ENCODE results near the gene GIMAP8.

Gene GIMAP8

DNA sequence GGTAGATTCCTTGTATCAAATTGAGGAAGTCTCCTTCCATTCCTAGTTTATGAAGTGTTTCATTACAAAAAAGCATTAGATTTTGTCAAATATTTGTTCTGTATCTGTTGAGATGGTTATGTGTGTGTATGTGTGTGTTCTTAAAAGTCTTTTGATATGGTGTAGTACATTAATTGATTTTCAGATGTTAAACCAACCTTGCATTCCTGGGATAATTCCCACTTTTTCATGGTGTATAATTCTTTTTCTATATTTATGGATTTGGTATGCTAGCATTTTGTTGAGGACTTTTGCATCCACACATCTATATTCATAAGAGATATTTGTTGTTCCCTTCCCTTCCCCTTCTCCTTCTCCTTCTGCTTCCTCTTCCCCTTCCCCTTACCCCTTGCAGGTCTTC is 8.9 kb upstream of the GIMAP8 start:
- Histone ChIP-seq H3K4me1 (ENCODE audit: control insufficient read depth, insufficient read depth, low read length, unreplicated experiment) (no peaks in the 10 kb centered on the region), H3K79me2 (ENCODE audit: control insufficient read depth, insufficient read depth, low read length, unreplicated experiment) (no peaks in the 10 kb centered on the region), H3K27ac (ENCODE audit: low read depth, low read length) (no peak overlapping the region), H3K4me3 (ENCODE audit: low read depth, low read length) (no peak overlapping the region), H3K36me3 (ENCODE audit: insufficient read depth, low read length) (no peaks in the 10 kb centered on the region), H2AFZ (ENCODE audit: low read length, unreplicated experiment) (no peak overlapping the region), H3K27me3 (ENCODE audit: insufficient read depth, low read length) (peaks cover 5% of the 10 kb centered on the region; the same call in 1 of the 2 replicates)

DNA sequence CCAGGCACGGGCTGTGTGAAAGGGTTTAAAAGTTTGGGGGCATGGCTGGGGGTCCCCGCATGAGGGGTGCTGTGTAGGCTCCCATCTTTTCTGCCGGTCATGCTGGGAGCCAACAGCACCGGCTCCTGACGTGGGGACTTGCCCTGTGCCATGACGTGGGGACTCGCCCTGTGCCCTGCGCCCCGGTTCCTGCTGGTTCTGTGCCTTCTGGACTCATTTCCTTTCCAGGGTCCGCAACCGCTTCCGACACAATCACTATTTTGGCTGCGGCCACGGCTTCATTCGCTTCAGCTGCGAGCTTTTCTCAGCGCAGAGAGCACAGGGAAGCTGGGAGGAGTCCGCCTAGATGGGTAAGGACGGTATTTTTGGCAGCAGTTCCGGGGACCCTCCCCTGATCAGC is 7.6 kb upstream of the GIMAP8 start:
- no peak overlapping the region for H3K4me3 ChIP-seq (ENCODE audit: low read depth, low read length)
- H2AFZ ChIP-seq (ENCODE audit: low read length, unreplicated experiment), result no peak overlapping the region
- H3K27me3 ChIP-seq (ENCODE audit: insufficient read depth, low read length), result no peaks in the 10 kb centered on the region
- no peaks in the 10 kb centered on the region for H3K79me2 ChIP-seq (ENCODE audit: control insufficient read depth, insufficient read depth, low read length, unreplicated experiment)
- H3K36me3 ChIP-seq (ENCODE audit: insufficient read depth, low read length), result no peaks in the 10 kb centered on the region
- H3K27ac ChIP-seq (ENCODE audit: low read depth, low read length), result no peak overlapping the region
- H3K4me1 ChIP-seq (ENCODE audit: control insufficient read depth, insufficient read depth, low read length, unreplicated experiment), result no peaks in the 10 kb centered on the region

DNA sequence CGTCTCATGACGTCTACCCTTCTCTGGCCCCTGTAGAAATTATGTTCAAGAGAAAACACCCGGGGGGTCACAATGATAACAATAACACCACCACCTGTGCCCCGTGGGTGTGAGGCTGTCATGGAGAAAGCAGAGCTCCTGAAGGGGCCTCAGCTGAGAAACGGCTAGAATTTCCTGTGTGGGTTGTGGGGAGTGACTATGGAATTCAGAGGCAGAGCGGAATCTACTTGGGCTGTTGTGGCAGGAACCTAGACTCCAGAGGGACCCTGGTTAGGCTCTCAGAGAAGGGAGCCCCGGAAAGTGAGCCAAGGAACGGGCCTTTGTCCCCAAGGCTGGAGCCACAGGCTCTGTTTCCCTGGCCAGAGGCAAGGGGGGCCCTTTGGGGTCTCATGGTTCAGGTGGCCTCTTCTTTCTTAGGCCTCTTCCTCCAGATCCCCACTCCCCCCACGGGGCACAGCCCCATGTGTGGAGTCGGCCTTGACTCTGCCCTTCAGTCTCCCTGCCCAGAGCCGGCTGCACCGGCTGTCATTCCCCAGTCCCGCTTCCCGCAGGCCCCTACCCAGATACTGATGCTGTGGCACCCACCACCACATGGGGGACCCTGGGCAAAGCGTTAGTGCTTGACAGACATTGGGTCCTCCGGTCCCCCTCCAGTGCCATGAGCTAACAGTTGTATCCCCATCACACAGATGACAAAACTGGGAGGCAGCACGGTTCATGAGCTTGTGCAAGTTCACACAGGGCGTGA is 6.5 kb upstream of the GIMAP8 start:
- Histone ChIP-seq H3K79me2 (ENCODE audit: control insufficient read depth, insufficient read depth, low read length, unreplicated experiment) (no peaks in the 10 kb centered on the region), H3K36me3 (ENCODE audit: insufficient read depth, low read length) (no peaks in the 10 kb centered on the region), H2AFZ (ENCODE audit: low read length, unreplicated experiment) (no peak overlapping the region), H3K27me3 (ENCODE audit: insufficient read depth, low read length) (peaks cover 3% of the 10 kb centered on the region; the same call in 1 of the 2 replicates), H3K4me3 (ENCODE audit: low read depth, low read length) (no peak overlapping the region), H3K4me1 (ENCODE audit: control insufficient read depth, insufficient read depth, low read length, unreplicated experiment) (no peaks in the 10 kb centered on the region), H3K27ac (ENCODE audit: low read depth, low read length) (no peak overlapping the region)

DNA sequence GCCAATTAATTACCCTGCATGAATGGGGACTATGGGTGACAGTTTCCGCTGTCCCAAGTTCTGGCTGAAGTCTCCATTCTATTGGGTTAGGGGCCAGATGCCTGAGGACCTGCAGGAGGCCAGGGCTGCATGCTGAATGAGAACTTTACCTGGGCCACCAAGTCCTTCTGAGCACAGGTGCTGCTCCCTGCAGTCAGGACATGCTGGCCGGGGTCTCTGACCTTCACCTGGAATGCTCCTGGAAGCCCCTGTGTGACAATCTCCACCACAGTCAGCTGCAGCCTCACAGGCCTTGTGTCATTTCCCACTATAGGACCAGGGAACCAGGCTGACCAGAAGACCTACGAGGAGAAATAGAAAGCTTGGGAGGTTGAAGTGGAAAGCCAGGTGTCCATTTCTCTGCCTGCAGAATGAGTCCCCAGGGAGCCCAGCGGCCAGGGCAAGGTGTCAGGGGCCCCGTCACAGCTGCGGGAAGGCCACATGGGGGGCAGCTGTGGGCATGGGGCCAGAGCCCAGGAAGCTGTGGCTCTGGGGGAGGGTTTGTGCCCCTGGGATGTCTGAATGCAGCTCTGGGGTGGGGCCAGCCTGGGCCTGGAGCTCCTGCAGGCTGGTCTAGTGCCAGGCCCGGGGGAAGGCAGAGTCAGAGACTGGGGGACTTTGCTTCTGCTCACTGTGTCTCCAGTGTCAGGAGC is 5.6 kb upstream of the GIMAP8 start:
- H3K79me2 ChIP-seq (ENCODE audit: control insufficient read depth, insufficient read depth, low read length, unreplicated experiment), result no peaks in the 10 kb centered on the region

DNA sequence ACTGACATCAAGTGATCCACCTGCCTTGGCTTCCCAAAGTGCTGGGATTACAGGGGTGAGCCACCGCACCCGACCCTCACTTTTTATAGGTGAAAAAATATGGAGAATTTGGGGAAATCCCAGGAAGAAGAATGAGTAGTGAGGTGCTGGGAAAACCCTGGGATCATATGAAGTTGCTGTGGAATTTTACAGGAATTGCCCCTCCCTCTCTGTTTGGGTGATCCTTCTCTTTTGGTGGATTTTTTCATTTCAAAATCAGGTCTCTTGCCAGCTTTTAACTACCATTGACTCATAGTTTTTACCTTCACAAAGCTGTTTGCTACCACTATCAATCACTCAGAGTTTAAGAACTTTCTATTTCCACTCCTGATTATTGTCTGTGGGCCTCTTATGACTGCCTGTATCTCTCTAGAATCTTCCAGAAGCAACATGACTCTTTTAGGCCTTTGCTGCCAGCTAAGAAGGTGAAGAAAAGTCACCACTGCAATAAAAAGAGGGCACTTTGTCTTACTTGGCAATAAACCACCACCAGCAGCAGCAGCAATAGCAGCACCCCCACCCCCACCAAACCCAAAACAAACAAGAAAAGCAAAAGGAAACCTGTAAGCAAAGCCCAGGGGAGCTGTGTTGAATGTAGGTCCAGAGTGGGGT is 4.0 kb upstream of the GIMAP8 start:
- Histone ChIP-seq H3K4me3 (ENCODE audit: low read depth, low read length) (no peak overlapping the region), H3K4me1 (ENCODE audit: control insufficient read depth, insufficient read depth, low read length, unreplicated experiment) (no peaks in the 10 kb centered on the region), H3K36me3 (ENCODE audit: insufficient read depth, low read length) (no peaks in the 10 kb centered on the region), H3K27ac (ENCODE audit: low read depth, low read length) (no peak overlapping the region), H2AFZ (ENCODE audit: low read length, unreplicated experiment) (no peak overlapping the region), H3K79me2 (ENCODE audit: control insufficient read depth, insufficient read depth, low read length, unreplicated experiment) (no peaks in the 10 kb centered on the region), H3K27me3 (ENCODE audit: insufficient read depth, low read length) (peaks cover 22% of the 10 kb centered on the region)

More for the DNA sequence above, 5.6 kb upstream of the GIMAP8 start:
- H3K36me3 ChIP-seq (ENCODE audit: insufficient read depth, low read length), result no peaks in the 10 kb centered on the region
- H3K27ac ChIP-seq (ENCODE audit: low read depth, low read length), result no peak overlapping the region
- no peak overlapping the region for H2AFZ ChIP-seq (ENCODE audit: low read length, unreplicated experiment)
- peaks cover 10% of the 10 kb centered on the region for H3K27me3 ChIP-seq (ENCODE audit: insufficient read depth, low read length)
- H3K4me3 ChIP-seq (ENCODE audit: low read depth, low read length), result no peak overlapping the region
- H3K4me1 ChIP-seq (ENCODE audit: control insufficient read depth, insufficient read depth, low read length, unreplicated experiment), result no peaks in the 10 kb centered on the region

DNA sequence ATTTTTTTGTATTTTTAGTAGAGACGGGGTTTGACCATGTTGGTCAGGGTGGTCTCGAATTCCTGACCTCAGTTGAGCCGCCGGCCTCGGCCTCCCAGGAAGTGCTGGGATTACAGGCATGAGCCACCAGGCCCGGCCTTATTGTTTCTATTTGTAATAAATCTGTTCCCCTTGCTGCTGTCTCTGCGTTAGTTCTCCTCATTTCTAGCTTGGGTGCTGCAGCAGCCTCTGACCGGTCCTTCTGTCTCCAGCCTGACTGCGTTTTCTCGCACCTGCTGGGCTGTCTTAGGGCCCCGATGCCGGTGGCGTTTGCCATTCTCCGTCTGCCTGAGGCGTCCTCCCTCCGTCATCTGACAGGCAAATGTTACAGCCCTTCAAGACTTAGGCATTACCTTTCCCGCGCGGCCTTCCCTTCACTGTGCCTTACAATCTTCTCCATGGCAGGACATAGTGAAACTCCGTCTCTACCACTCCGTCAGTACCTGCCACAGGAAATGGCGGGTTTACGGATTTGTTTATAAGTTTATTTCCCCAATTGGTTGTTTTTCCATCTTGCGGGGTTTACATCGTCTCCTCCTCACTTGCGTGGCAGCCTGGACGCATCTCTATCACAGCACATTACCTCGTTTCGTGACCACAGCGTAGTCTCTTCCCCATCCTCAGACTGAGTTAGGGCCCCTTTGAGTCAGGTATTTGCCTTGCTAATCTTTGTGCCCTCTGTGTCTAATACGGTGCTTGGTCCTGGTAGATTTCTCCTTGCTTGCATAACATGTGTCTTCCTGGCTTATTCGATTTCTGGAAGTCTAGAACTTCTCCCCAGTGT is 2.3 kb upstream of the GIMAP8 start:
- H2AFZ ChIP-seq (ENCODE audit: low read length, unreplicated experiment), result no peak overlapping the region
- H3K79me2 ChIP-seq (ENCODE audit: control insufficient read depth, insufficient read depth, low read length, unreplicated experiment), result no peaks in the 10 kb centered on the region
- no peak overlapping the region for H3K4me3 ChIP-seq (ENCODE audit: low read depth, low read length)
- no peaks in the 10 kb centered on the region for H3K4me1 ChIP-seq (ENCODE audit: control insufficient read depth, insufficient read depth, low read length, unreplicated experiment)
- H3K27me3 ChIP-seq (ENCODE audit: insufficient read depth, low read length), result peaks cover 31% of the 10 kb centered on the region
- H3K27ac ChIP-seq (ENCODE audit: low read depth, low read length), result no peak overlapping the region
- no peaks in the 10 kb centered on the region for H3K36me3 ChIP-seq (ENCODE audit: insufficient read depth, low read length)

DNA sequence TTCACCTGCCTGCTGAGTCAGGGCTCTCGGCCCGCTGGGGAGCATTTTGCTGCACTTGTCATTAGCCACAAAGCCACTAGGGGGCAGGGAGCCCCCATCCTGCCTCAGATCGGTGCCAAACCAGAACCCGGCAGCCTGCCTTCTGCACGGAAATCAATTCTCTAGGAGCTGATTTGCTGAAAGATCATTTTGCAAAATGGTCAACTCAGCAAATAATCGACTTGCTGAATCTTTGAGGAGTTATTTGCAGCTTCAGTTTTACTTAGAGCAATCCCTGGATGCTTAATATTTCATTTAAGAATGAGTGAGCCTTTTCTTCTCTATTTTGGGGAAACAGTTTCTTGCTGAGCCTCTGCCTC is 1.7 kb upstream of the GIMAP8 start:
- Histone ChIP-seq H2AFZ (ENCODE audit: low read length, unreplicated experiment) (no peak overlapping the region), H3K36me3 (ENCODE audit: insufficient read depth, low read length) (no peaks in the 10 kb centered on the region), H3K4me3 (ENCODE audit: low read depth, low read length) (no peak overlapping the region), H3K27ac (ENCODE audit: low read depth, low read length) (no peak overlapping the region), H3K27me3 (ENCODE audit: insufficient read depth, low read length) (peaks cover 31% of the 10 kb centered on the region), H3K4me1 (ENCODE audit: control insufficient read depth, insufficient read depth, low read length, unreplicated experiment) (no peaks in the 10 kb centered on the region), H3K79me2 (ENCODE audit: control insufficient read depth, insufficient read depth, low read length, unreplicated experiment) (no peaks in the 10 kb centered on the region)

DNA sequence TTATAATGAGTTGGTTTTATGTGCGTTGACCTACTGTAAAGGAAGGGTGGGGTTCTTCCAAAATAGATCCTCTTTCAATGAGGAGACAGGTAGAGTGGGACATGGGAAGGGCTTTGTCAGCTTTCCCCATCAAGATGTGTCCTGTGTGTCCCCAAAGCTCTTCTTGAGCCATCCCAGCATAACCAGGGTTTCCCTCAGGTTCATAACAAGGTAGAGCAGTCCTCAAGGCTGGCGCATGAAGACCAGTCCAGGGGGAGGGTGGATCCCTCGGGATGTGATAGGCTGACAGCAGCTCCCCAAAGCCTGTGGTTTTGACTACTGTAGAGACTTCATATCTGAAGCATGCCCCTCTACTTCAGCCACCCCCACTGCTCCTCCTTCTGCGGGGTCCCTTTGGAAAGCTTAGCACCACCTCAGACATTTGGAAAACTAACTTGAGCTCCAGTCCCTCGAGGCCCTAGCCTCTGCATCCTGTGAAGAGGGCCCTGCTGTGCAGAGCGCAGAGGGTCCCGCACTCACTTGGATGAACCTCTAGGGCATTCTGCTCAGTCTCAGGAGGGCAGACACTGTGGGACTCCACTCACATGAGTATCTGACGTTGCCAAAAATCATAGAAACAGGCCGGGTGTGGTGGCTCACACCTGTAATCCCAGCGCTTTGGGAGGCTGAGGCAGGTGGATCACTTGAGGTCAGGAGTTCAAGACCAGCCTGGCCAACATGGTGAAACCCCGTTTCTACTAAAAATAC is 1.1 kb upstream of the GIMAP8 start:
- no peak overlapping the region for H3K27ac ChIP-seq (ENCODE audit: low read depth, low read length)
- H3K27me3 ChIP-seq (ENCODE audit: insufficient read depth, low read length), result peaks cover 31% of the 10 kb centered on the region
- H3K36me3 ChIP-seq (ENCODE audit: insufficient read depth, low read length), result no peaks in the 10 kb centered on the region
- no peaks in the 10 kb centered on the region for H3K79me2 ChIP-seq (ENCODE audit: control insufficient read depth, insufficient read depth, low read length, unreplicated experiment)
- no peaks in the 10 kb centered on the region for H3K4me1 ChIP-seq (ENCODE audit: control insufficient read depth, insufficient read depth, low read length, unreplicated experiment)
- H2AFZ ChIP-seq (ENCODE audit: low read length, unreplicated experiment), result no peak overlapping the region
- H3K4me3 ChIP-seq (ENCODE audit: low read depth, low read length), result no peak overlapping the region

- H3K79me2 ChIP-seq (ENCODE audit: control insufficient read depth, insufficient read depth, low read length, unreplicated experiment), result no peaks in the 10 kb centered on the region
These were observed 815 bp downstream of the GIMAP8 start for GRCh38 chr7:150451097-150451793.

More at GRCh38 chr7:150451097-150451793, 815 bp downstream of the GIMAP8 start:
- H3K4me1 ChIP-seq (ENCODE audit: control insufficient read depth, insufficient read depth, low read length, unreplicated experiment), result no peaks in the 10 kb centered on the region
- H3K36me3 ChIP-seq (ENCODE audit: insufficient read depth, low read length), result no peaks in the 10 kb centered on the region
- peaks cover 31% of the 10 kb centered on the region for H3K27me3 ChIP-seq (ENCODE audit: insufficient read depth, low read length)
- H2AFZ ChIP-seq (ENCODE audit: low read length, unreplicated experiment), result no peak overlapping the region
- H3K27ac ChIP-seq (ENCODE audit: low read depth, low read length), result no peak overlapping the region
- no peak overlapping the region for H3K4me3 ChIP-seq (ENCODE audit: low read depth, low read length)
